Astrocyte of the spinal cord (primary cell): ENCODE results near the gene SLC30A2.

Experiments
- DNase-seq: peaks from one replicate; pipeline ENCODE4 v3.0.0; 2011; ENCODE audit warnings: low read depth, low spot score
- H3K4me3 ChIP-seq: 2 replicates; pipeline ENCODE4 v1.5.1; 2011; ENCODE audit warnings: low read depth, mild to moderate bottlenecking, low read length, moderate library complexity
- CTCF ChIP-seq: IDR thresholded peaks from 2 replicates; pipeline ENCODE4 v1.5.1; 2012; ENCODE audit warnings: low read depth, mild to moderate bottlenecking, low read length, inconsistent platforms
- in situ Hi-C: cut with HindIII; loops from 2 replicates; pipeline ENCODE4 v1.10.0; 2017; ENCODE audit warnings: low sequenced_read_pairs

SLC30A2 gene

GRCh38 chr1:26031196-26031595, 14.7 kb downstream of the SLC30A2 start:
- TF ChIP-seq CTCF: no peak
- H3K4me3 ChIP-seq: no peak overlapping the region
- in situ Hi-C loops: no loop called here
- DNase-seq: no peak

GRCh38 chr1:26029864-26030481, 15.9 kb downstream of the SLC30A2 start:
- no peak overlapping the region for H3K4me3 ChIP-seq
- in situ Hi-C loops: no loop called here
- peak; percentile 5 for TF ChIP-seq CTCF
- no peak for DNase-seq

GRCh38 chr1:26029054-26029863, 16.7 kb downstream of the SLC30A2 start:
- in situ Hi-C loops: no loop called here
- H3K4me3 ChIP-seq: no peak overlapping the region
- no peak for DNase-seq
- TF ChIP-seq CTCF: no peak

GRCh38 chr1:26028490-26028980, 17.4 kb downstream of the SLC30A2 start:
- H3K4me3 ChIP-seq: no peak overlapping the region
- no peak for TF ChIP-seq CTCF
- no peak for DNase-seq
- in situ Hi-C loops: no loop called here

- no peak for TF ChIP-seq CTCF
Observed at GRCh38 chr1:26027716-26028489, 18.0 kb downstream of the SLC30A2 start.

GRCh38 chr1:26025517-26025916, 20.4 kb downstream of the SLC30A2 start:
- no peak for DNase-seq
- in situ Hi-C loops: no loop called here
- no peak for TF ChIP-seq CTCF
- H3K4me3 ChIP-seq: no peak overlapping the region

More at GRCh38 chr1:26027716-26028489, 18.0 kb downstream of the SLC30A2 start:
- no peak overlapping the region for H3K4me3 ChIP-seq
- in situ Hi-C loops: no loop called here
- no peak for DNase-seq
